ENCODE measurements around the gene RPS6KA5.

GRCh38 chr14:91094772-91095171, 34.3 kb upstream of the RPS6KA5 start:
- TF ChIP-seq POLR2A (IDR thresholded peaks at IDR 0.05) (no peak), CTCF (IDR thresholded peaks at IDR 0.05) (no peak)
